Skeletal muscle cell (primary cell): ENCODE measurements around the gene PHTF1.
A peak's percentile ranks its signal among the peaks of the same experiment; 100 is the strongest.
"Not testable (repeated sequence)": the region's sequence is repeated elsewhere in the genome, so short reads cannot be mapped to it uniquely, and the experiment has no call there.

Experiments
- DNase-seq: peaks from one replicate; pipeline ENCODE4 v3.0.0-alpha.2; 2010; ENCODE audit warnings: low read depth
- H3K4me3 ChIP-seq: 2 replicates; pipeline ENCODE4 v1.5.1; 2011; ENCODE audit warnings: low read depth, mild to moderate bottlenecking, control low read depth, low read length, moderate library complexity

The PHTF1 gene

DNA sequence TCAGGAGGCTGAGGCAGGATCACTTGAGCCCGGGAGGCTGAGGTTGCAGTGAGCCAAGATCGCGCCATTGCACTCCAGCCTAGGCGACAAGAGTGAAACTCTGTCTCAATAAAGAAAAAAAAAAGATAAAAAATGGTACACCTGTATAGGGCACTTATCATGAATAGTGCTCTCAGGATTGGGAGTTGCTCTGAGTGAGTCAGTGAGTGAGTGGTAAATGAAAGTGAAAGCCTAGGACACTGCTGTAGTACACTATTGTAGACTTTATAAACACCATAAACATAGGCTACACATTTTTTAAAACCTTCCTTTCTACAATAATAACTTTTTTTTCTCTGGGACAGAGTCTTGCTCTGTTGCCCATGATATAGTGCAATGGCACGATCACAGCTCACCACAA, 16.8 kb downstream of the PHTF1 start:
- H3K4me3 ChIP-seq, result no peak overlapping the region
- no peak for DNase-seq

DNA sequence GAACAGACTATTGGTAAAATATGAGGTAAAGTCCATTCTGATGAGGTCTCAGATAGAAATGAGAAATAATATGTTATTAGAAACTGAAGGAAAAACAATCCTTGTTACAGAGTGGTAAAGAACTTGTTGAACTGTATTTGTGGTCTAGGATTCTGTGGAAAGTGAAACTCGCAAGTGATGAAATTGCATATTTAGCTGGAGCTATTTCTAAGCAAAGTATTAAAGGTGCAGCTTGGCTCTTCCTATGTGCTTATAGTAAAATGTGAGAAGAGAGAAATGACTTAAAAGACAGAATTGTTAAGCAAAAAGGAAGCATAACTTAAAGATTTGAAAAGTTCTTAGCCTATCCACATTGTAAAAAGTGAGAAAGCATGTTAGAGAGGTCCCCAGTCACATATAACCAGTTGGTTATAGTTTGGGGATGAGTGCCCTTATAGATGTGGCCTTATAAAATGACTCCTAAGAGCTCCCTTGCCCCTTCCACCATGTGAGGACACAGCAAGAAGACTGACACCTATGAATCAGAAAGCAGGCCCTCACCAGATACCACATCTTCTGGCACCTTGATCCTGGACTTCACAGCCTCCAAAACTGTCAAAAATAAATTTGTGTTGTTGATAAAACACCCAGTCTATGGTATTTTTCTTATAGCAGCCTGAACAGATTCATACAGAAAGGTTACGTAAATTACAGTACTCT, 24.8 kb downstream of the PHTF1 start:
- no peak for DNase-seq
- no peak overlapping the region for H3K4me3 ChIP-seq

DNA sequence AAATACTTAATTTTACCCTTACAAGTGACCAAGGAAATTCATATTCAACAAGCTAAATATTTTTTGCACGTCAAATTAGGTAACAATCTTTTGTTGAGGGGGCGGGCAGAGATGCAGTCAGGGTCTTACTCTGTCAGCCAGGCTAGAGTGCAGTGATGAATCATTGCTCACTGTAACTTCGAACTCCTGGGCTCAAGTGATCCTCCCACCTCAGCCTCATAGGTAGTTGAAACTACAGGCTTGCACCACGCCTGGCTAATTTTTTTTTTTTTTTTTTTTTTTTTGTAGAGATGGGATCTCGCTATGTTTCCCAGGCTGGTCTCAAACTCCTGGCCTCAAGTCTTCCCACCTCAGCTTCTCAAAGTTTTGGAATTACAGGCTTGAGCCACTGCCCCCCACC, 26.5 kb downstream of the PHTF1 start:
- no peak overlapping the region for H3K4me3 ChIP-seq
- no peak for DNase-seq

DNA sequence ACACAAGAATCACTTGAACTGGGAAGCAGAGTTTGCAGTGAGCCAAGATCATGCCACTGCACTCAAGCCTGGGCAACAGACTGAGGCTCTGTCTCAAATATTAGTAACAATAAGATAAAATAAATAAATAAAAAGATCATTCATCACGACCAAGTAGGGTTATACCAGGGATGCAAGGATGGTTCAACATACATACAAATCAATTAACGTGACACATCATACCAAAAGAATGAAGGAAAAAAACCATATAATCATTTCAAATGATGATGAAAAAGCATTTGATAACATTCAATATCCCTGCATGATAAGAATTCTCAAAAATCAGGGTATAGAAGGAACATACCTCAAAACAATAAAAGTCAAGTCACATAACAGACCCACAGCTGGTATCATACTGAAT, 38.3 kb downstream of the PHTF1 start:
- H3K4me3 ChIP-seq, result no peak overlapping the region
- no peak for DNase-seq

DNA sequence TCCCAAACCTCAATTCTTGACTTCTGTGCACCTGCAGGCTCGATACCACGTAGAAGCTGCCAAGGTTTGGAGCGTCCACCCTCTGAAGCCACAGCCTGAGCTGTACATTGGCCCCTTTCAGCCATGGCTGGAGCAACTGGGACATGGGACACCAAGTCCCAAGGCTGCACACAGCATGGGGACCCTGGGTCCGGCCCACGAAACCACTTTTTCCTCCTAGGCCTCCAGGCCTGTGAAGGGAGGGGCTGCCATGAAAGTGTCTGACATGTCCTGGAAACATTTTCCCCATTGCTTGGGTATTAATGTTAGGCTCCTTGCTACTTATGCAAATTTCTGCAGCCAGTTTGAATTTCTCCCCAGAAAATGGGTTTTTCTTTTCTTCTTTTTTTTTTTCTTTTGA, 40.7 kb downstream of the PHTF1 start:
- not testable (repeated sequence) for DNase-seq

DNA sequence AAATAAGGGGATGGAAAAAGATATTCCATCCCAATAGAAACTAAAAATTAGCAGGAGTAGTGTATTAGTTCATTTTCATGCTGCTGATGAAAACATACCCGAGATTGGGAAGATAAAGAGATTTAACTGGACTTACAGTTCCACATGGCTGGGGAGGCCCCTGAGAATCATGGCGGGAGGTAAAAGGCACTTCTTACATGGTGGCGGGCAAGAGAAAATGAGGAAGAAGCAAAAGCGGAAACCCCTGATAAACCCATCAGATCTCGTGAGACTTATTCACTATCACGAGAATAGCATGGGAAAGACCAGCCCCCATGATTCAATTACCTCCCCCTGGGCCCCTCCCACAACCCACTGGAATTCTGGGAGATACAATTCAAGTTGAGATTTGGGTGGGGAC, 41.8 kb downstream of the PHTF1 start:
- not testable (repeated sequence) for H3K4me3 ChIP-seq, DNase-seq

More for the DNA sequence above, 40.7 kb downstream of the PHTF1 start:
- H3K4me3 ChIP-seq, result not testable (repeated sequence)

DNA sequence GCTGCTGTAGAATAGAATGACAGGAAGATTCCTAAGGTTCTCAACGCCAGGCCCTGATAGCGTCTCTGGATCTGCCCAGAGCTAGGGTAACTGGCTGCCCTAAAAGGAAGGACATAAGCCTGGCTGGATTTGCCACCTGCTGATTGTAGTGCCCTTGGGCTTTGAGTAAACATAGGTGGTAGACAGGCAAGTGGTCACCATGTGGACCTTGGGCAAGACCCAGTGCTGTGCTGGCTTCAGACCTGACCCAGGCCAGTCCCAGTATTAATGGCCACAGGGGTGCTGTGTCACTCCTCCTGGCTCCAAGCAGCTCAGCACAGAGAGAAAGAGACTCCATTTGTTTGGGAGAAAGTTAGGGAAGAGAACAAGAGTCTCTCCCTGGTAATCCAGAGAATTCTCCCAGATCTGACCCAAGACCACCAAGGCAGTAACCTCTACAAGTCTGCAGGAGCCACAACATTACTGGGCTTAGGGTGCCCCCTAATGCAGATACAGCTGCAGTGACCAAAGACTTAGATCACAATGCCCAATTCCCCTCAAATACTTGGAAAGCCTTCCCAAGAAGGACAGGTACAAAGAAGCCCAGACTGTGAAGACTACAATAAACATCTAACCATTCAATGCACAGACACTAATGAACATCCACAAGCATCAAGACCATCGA, 44.5 kb downstream of the PHTF1 start:
- DNase-seq, result no peak
- no peak overlapping the region for H3K4me3 ChIP-seq

DNA sequence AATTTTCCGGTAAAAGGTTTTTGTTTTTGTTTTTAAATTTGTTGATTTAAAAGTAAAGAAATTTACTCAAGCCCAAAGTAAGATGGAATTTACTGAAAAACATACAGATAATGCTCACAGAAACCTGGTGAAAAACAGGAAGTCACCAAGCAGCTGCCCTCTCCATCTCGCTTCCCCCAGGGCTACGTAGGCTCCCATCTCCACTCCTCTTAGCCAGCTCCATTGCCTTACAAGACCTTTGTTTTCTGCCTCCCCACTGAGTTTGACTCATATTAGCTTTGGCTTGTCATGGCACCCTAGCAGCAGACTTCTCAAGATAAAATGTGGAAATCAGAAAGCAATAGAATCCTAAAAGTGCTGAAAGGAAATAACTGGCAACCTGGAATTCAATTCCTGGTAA, 57.9 kb downstream of the PHTF1 start:
- DNase-seq, result no peak
- H3K4me3 ChIP-seq, result no peak overlapping the region

DNA sequence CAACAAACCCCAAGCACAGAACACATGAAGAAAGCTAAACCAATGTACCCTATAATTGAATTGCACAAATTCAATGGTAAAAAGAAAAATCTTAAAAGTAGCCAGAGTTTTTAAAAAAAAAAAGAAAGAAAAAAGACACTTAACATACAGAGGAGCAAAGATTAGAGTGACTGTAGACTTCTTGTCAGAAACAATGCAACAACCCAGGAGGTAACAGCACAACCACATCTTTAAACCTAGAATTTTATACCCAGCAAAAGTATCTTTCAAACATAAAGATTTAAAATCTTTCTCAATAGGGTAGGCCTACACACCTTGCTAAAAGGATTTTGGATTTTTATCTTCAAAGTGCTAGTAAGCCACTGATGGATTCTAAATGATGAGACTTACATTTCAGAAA, 64.4 kb downstream of the PHTF1 start:
- DNase-seq, result no peak
- H3K4me3 ChIP-seq, result no peak overlapping the region

DNA sequence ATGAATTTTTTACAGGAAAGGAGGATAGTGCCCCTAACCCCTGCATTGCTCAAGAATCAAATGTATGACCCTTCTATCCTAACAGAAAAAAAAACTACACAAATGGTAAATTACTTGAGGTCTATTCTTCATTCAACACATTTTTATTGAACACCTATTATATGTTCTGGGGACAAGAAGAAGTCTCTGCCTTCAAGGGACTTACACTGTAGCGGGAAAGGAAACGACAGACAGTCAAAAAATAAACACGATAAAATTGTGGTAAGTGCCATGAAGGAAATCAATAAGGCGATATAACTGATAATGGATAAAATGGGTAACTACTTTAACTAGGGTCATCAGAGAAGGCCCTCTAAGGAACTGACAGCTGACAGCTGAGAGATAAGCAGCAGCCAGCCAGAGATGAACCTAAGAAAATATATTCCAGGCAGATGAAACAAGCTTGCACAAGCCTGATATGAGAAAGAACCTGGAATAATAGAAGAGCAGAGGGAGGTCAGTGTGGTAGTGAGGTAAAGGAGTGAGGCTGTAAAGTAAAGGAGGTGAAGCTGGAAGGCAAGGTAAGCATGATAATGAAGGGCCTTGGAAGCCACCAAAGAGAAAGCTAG, 66.4 kb downstream of the PHTF1 start:
- no peak for DNase-seq
- H3K4me3 ChIP-seq, result no peak overlapping the region

DNA sequence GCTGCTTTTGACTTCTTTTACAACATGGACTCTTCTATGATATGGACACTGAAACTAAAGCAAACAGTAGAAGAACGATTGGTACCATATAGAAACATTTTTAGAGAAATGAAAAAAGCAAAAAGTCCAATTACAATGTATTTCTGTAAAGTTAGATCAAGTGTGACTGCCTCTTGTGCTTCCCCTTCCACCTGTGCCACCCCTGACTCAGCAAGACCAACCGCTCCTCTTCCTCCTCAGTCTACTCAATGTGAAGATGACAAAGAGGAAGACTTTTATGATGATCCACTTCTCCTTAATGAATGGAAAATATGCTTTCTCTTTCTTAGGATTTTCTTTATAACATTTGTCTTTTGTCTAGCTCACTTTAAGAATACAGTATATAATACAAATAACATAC, 66.9 kb downstream of the PHTF1 start:
- no peak overlapping the region for H3K4me3 ChIP-seq
- no peak for DNase-seq

DNA sequence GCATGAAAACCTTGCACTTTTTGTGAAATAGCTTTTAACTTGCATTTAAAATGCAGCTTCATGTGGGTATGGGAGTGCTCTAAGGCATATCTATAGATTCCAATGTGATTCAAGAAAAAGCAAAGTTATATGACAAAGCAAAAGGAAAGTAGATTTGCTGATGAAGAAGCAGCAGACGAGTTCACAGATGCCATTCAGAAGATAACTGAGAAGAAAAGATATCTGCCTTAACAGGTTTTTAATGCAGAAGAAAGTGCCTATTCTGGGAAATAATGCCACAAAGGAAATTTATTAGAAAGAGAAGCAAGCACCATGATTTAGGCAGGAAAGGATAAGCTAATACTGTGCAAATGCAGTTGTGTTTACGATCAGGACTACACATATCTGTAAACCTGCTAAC, 68.1 kb downstream of the PHTF1 start:
- DNase-seq, result no peak
- no peak overlapping the region for H3K4me3 ChIP-seq

DNA sequence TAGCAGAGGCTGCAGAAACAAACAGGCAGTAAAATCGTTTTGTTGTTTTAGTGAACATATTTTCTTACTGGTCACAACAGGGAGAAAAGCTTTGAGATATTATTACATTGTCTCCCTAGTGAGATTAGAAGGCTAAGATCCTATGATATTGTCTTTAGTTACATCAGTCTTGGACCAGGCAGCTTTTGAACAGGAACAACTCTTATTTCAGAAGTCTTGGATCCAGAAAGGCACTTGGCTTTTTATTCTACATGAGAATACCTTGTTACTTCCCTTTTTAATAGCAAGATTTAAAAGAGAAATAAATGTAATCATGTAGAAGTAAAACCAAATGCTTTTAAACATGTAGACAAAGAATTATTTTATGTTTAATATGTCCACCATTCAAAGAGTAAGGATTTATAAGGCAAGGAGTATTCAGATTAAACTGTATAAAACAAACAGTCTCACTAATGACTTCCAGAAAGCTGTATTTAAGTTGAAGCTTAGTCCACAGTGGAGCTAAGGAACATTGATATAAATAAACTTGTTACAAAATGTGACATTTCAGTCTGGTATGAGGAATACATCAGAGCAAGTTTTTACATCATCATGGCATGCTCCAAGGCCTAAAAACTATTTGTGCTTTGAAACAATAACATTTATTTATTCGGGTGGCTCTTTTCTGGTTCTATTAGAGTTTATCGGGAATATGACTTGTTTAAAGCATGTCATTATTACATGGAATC, 72.2 kb downstream of the PHTF1 start:
- DNase-seq, result no peak
- no peak overlapping the region for H3K4me3 ChIP-seq

DNA sequence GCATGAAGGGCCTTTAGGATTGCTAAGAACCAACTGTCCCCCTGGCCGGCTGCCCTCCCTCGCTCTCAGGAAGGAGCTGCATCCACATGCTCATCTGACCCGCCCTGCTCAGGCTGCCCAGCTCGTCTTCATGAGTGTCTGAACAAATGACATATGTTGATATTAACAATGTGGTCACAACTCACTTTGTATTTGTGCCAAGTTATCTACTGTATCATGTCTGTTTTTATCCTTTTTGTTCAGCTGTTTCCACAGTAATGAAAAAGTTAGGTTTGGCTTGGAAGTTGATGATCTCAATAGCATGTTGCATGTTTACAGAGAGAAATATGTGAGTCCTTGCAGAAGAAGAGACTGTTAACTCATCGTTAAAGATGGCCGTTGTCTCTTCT, 75.1 kb downstream of the PHTF1 start:
- H3K4me3 ChIP-seq, result no peak overlapping the region
- DNase-seq, result peak; percentile 35

DNA sequence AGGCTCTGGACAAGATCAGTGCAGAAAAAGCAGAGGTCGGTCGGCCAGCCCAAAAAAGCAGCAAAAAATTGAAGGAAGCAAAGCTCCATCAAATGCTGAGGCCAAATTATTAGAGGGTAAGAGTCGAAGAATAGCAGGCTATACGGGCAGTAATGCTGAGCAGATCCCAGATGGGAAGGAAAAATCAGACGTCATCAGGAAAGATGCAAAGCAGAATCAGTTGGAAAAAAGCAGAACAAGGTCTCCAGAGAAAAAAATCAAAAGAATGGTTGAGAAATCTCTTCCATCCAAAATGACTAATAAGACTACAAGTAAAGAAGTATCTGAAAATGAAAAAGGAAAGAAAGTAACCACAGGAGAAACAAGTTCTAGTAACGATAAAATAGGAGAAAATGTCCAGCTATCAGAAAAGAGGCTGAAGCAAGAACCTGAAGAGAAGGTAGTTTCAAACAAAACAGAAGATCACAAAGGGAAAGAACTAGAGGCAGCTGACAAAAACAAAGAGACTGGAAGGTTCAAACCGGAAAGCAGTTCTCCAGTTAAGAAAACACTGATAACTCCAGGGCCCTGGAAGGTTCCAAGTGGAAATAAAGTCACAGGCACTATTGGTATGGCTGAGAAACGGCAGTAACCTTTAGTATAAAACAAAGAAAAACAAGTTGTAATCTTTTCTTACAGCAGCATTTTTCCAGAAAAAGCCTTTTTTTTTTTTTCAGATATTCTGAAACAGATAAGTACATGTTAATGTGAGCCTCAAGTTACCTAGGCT, 75.7 kb downstream of the PHTF1 start:
- no peak for DNase-seq
- H3K4me3 ChIP-seq, result no peak overlapping the region

DNA sequence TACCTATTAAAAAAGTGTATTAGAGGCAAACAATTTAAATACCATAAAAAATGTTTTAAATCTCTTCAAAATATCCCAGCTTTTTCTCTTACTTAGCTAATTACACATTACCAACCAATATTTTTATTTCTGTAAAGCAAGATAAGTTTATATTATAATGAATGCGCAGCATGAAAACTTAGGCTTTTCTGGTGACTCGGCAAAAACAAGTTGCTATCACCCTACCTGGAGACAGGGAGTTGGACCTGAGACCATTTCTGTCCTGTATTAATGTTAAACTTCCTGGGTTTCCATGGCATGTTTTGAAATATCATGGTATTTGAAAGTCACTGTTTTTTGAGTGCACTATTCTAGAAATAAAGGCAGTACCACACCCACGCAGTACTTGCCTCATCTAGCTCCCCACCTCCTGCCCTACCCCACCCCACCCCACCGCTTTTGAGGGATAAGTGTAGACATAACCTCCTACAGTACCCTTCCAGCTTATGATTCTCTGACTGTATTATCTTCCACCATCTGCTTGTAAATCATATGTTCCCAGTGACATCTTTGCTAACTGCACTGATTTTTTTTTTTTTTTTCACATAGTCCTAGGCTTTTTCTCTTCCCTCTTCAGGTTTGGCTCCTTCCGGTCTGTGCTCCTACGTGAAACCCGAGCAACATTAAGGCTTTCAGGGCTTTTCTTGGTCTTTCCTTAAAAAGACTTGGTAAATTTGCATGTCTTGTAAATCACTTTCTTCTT, 77.5 kb downstream of the PHTF1 start:
- no peak overlapping the region for H3K4me3 ChIP-seq
- no peak for DNase-seq

DNA sequence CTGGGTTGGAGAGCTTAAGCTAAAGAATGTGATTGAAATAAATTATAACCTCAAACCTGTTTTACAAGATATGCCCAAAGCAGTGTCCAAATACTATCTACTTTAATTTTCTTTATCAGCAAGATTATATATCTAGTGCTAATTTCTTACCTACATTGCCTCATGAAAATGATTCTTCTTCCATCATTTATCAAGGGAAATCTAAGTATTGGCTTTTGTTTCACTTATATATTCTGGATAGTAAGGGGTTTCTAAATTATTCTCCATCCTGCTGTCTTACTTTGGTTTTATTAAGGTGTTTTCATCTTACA, 81.2 kb downstream of the PHTF1 start:
- H3K4me3 ChIP-seq, result no peak overlapping the region
- DNase-seq, result no peak

DNA sequence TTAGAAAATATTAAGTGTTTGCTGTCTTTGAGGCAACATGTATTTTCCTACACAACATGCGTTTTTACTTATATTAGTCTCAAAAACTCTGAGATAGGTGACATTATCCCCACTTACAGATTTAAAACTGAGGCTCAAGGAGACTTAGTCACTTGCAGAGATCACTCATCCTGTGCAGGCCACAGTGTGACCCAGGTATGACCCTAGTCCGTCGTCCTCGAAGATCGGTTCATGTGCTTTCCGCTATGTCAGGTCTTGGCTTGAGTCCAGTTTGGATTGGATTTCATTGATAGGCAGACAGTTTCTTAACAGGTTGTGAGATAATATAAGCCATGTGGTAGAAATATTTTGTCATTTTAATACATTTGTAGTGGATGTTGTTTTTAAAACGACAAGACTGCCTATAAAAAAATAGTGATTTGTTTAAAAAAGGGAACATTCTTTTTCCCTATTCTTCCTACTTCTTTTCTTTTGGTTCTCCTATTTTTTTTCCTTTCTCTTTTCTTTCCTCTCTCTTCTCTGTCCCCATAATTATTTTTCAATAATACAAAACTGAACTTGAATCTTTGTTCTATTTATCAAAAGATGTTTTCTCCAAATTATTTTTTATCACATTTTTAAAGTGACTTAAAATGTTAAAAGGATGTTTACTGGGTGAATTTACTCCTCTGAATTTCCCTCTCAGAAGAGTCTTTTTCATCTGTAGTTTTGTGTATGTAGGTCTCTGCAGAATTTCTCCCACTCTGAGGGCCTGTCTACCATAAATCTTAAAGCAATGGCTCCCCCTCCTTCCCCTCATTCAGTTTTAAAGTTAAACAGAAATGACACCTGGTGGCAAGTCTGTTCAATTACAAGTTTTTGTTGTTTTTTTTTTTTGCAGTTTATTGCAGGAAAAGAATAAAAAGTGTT, 81.8 kb downstream of the PHTF1 start:
- no peak for DNase-seq
- H3K4me3 ChIP-seq, result no peak overlapping the region
